Measurements from ENCODE around the gene ZNRD2. TPM values are rescaled to one million over a fixed set of nuclear protein-coding genes. Genes with fewer than 3 reads are reported as not detected.

ZNRD2 gene
- total RNA-seq, 1 experiment from 2014 or later, result 70.9 TPM

- Mint-ChIP-seq H3K9me3 (no peaks in the 10 kb centered on the region), H3K27ac (no peak within 1 kb of the TSS), H3K36me3 (peaks cover 4% of the 10 kb centered on the region; the same call in 1 of the 2 replicates), H3K4me3 (no peak within 1 kb of the TSS), H3K4me1 (peaks cover 10% of the 10 kb centered on the region), H3K27me3 (ENCODE audit: low read depth) (peaks cover 33% of the 10 kb centered on the region)
- DNase-seq (ENCODE audit: low spot score) (no peak), ATAC-seq (no peak)
- CTCF ChIA-PET, result interaction anchor here (0.8 to 13.8 kb wide), 8 partner anchors 11 to 56 kb away, joined by 4 to 311 read pairs (median 58); partner anchors contain the start of genes EHBP1L1, FAM89B, MAP3K11 and PCNX3
- TF ChIP-seq ZNF671 (CRISPR knock-in tag; IDR thresholded peaks at IDR 0.05) (no peak), ATF2 (CRISPR knock-in tag; IDR thresholded peaks at IDR 0.05; ENCODE audit: borderline replicate concordance, low read depth) (no peak), RELA (CRISPR knock-in tag; IDR thresholded peaks at IDR 0.05; ENCODE audit: borderline replicate concordance) (no peak), OVOL2 (CRISPR knock-in tag; IDR thresholded peaks at IDR 0.05; ENCODE audit: borderline replicate concordance) (no peak), NR2C2 (CRISPR knock-in tag; IDR thresholded peaks at IDR 0.05) (no peak), ZNF121 (CRISPR knock-in tag; IDR thresholded peaks at IDR 0.05) (no peak), NR3C1 (CRISPR knock-in tag; conservative IDR thresholded peaks at IDR 0.05; ENCODE audit: low read depth) (no peak), EMX1 (CRISPR knock-in tag; IDR thresholded peaks at IDR 0.05) (no peak), CREB1 (CRISPR knock-in tag; IDR thresholded peaks at IDR 0.05) (no peak), ATF1 (CRISPR knock-in tag; IDR thresholded peaks at IDR 0.05) (no peak)
- POLR2A ChIA-PET, result interaction anchor here (0.5 kb wide), 1 partner anchor 64 kb away, joined by 3 read pairs; no protein-coding TSS in a partner anchor
Measured at GRCh38 chr11:65595543-65596281, 25.4 kb downstream of the ZNRD2 start, which contains the start of gene KCNK7. TSS of gene KCNK7 (minus strand) at chr11:65595800. CDS start at chr11:65595772, 28 bp downstream.

GRCh38 chr11:65596520-65596919 is 26.2 kb downstream of the ZNRD2 start:
- H3K4me1 Mint-ChIP-seq, result peaks cover 7% of the 10 kb centered on the region
- H3K27ac Mint-ChIP-seq, result no peak overlapping the region
- TF ChIP-seq ZNF532 (CRISPR knock-in tag; IDR thresholded peaks at IDR 0.05; ENCODE audit: borderline replicate concordance) (no peak), ZNF317 (CRISPR knock-in tag; IDR thresholded peaks at IDR 0.05; ENCODE audit: borderline replicate concordance, low read depth) (no peak), ZMAT4 (CRISPR knock-in tag; IDR thresholded peaks at IDR 0.05) (no peak), AR (CRISPR knock-in tag; IDR thresholded peaks at IDR 0.05) (no peak), CREB1 (CRISPR knock-in tag; IDR thresholded peaks at IDR 0.05) (no peak), NR1H2 (CRISPR knock-in tag; IDR thresholded peaks at IDR 0.05) (no peak), RELA (CRISPR knock-in tag; IDR thresholded peaks at IDR 0.05; ENCODE audit: borderline replicate concordance) (no peak), NFE2L1 (CRISPR knock-in tag; IDR thresholded peaks at IDR 0.05) (no peak), ZBTB43 (CRISPR knock-in tag; IDR thresholded peaks at IDR 0.05) (no peak), JUN (CRISPR knock-in tag; IDR thresholded peaks at IDR 0.05) (no peak), ZNF219 (CRISPR knock-in tag; IDR thresholded peaks at IDR 0.05; ENCODE audit: borderline replicate concordance) (no peak)
- CTCF ChIA-PET, result interaction anchor here (1.5 to 13.7 kb wide), 3 partner anchors 11 to 56 kb away, joined by 5 to 311 read pairs (median 271); partner anchors contain the start of genes EHBP1L1, MAP3K11 and PCNX3
- H3K9me3 Mint-ChIP-seq, result no peaks in the 10 kb centered on the region
- DNase-seq (ENCODE audit: low spot score) (no peak), ATAC-seq (no peak)
- POLR2A ChIA-PET, result no interaction called here
- peaks cover 4% of the 10 kb centered on the region; the same call in 1 of the 2 replicates for H3K36me3 Mint-ChIP-seq
- peaks cover 26% of the 10 kb centered on the region for H3K27me3 Mint-ChIP-seq (ENCODE audit: low read depth)
- H3K4me3 Mint-ChIP-seq, result no peak overlapping the region
